K562 (cell line): Measurements from ENCODE around the gene UCHL5. TPM values are rescaled to one million over a fixed set of nuclear protein-coding genes. Genes with fewer than 3 reads are reported as not detected.

Experiments used
- ASH1L ChIP-seq: fragments of 450-650 bp; IDR thresholded peaks from 2 replicates; pipeline ENCODE4 v1.6.1; 2018; ENCODE audit warnings: borderline replicate concordance, mild to moderate bottlenecking, low read depth; ENCODE audit not compliant: partially characterized antibody
- BCOR ChIP-seq: fragments of 450-650 bp; IDR thresholded peaks from 2 replicates; pipeline ENCODE4 v1.6.1; 2016
- CBX1 ChIP-seq: sonication (generic); IDR thresholded peaks from 2 replicates; pipeline ENCODE4 v1.6.1; 2016; ENCODE audit warnings: antibody characterized with exemption, low read depth, mild to moderate bottlenecking
- CBX5 ChIP-seq: IDR thresholded peaks from 2 replicates; pipeline ENCODE4 v1.6.1; 2014; ENCODE audit warnings: low read depth, borderline replicate concordance
- CEBPB ChIP-seq: fragments of 450-650 bp; IDR thresholded peaks from 2 replicates; pipeline ENCODE4 v1.6.1; 2016; ENCODE audit warnings: missing genetic modification characterization, missing compliant biosample characterization
- CTBP1 ChIP-seq: fragments of 450-650 bp; IDR thresholded peaks from 2 replicates; pipeline ENCODE4 v1.6.1; 2016; ENCODE audit warnings: borderline replicate concordance
- ESRRA ChIP-seq: fragments of 450-650 bp; IDR thresholded peaks from 2 replicates; pipeline ENCODE4 v1.6.1; 2014; ENCODE audit warnings: low read depth, mild to moderate bottlenecking, moderate library complexity, borderline replicate concordance
- ETV5 ChIP-seq: sonication (generic); formaldehyde crosslinking; IDR thresholded peaks from 2 replicates; pipeline ENCODE4 v1.4.0; 2020; ENCODE audit warnings: low read depth, mild to moderate bottlenecking, missing genetic modification reagents
- EWSR1 ChIP-seq: fragments of 450-650 bp; IDR thresholded peaks from 2 replicates; pipeline ENCODE4 v1.6.1; 2018; ENCODE audit warnings: borderline replicate concordance, mild to moderate bottlenecking, low read depth, moderate library complexity; ENCODE audit not compliant: partially characterized antibody
- GATA2 ChIP-seq: sonication (generic); formaldehyde crosslinking; IDR thresholded peaks from 2 replicates; pipeline ENCODE4 v1.4.0; 2020; ENCODE audit warnings: mild to moderate bottlenecking, missing genetic modification reagents
- HDAC1 ChIP-seq, 2 experiments: fragments of 450-650 bp; IDR thresholded peaks; 2 replicates each; pipeline ENCODE4 v1.6.1; 2016 to 2017; ENCODE audit warnings: inconsistent platforms in 1 of 2, mild to moderate bottlenecking in 1 of 2, moderate library complexity in 1 of 2
- HMGN3 ChIP-seq: IDR thresholded peaks from 2 replicates; pipeline ENCODE4 v1.6.1; 2011; ENCODE audit warnings: borderline replicate concordance, low read depth, mild to moderate bottlenecking, mixed read lengths, low read length; ENCODE audit not compliant: insufficient read length; ENCODE audit errors: extremely low read depth
- HNRNPUL1 ChIP-seq: fragments of 200-400 bp; formaldehyde crosslinking; IDR thresholded peaks from 2 replicates; pipeline ENCODE4 v1.6.1; 2017; ENCODE audit warnings: low read length
- JUND ChIP-seq, 2 experiments: IDR thresholded peaks; 2 replicates in 1 of 2; 3 replicates in 1 of 2; pipeline ENCODE4 v1.6.1; 2011; ENCODE audit warnings: borderline replicate concordance in 2 of 2, low read depth in 2 of 2, low read length in 2 of 2, improper control_type of control experiment in 1 of 2, missing biosample characterization in 1 of 2, missing genetic modification characterization in 1 of 2, missing genetic modification reagents in 1 of 2
- KLF13 ChIP-seq: fragments of 450-650 bp; IDR thresholded peaks from 2 replicates; pipeline ENCODE4 v1.6.1; 2016; ENCODE audit warnings: missing genetic modification characterization, low read depth, mild to moderate bottlenecking, missing compliant biosample characterization, moderate library complexity, borderline replicate concordance
- NRF1 ChIP-seq, 2 experiments: fragments of 450-650 bp; IDR thresholded peaks in 1 of 2; conservative IDR thresholded peaks in 1 of 2; 2 replicates each; pipeline ENCODE4 v1.6.1; 2014; ENCODE audit warnings: mild to moderate bottlenecking in 2 of 2
- SAP30 ChIP-seq: fragments of 200-600 bp; sonication (generic); IDR thresholded peaks from 2 replicates; pipeline ENCODE4 v1.6.1; 2012; ENCODE audit warnings: borderline replicate concordance, low read depth, mild to moderate bottlenecking, moderate library complexity, low read length, control low read depth, inconsistent platforms; ENCODE audit not compliant: insufficient read depth, poor library complexity, severe bottlenecking
- SNAPC5 ChIP-seq: fragments of 250-450 bp; sonication (Bioruptor Pico); IDR thresholded peaks from 2 replicates; pipeline ENCODE4 v1.8.0; 2021; ENCODE audit warnings: moderate library complexity, mild to moderate bottlenecking, inconsistent platforms
- TGIF2 ChIP-seq: sonication (generic); formaldehyde crosslinking; IDR thresholded peaks from 2 replicates; pipeline ENCODE4 v1.8.1; 2022; ENCODE audit warnings: mild to moderate bottlenecking, missing genetic modification reagents, moderate library complexity
- TRIM28 ChIP-seq: fragments of 450-650 bp; IDR thresholded peaks from 2 replicates; pipeline ENCODE4 v1.6.1; 2017
- ZNF282 ChIP-seq: sonication (generic); formaldehyde crosslinking; IDR thresholded peaks from 2 replicates; pipeline ENCODE4 v1.8.1; 2023; ENCODE audit warnings: missing genetic modification reagents
- polyA plus RNA-seq, 8 experiments: library from polyadenylated mRNA; depleted of rRNA in 4 of 8; stranded (reverse) in 5 of 8; unstranded in 3 of 8; fragments of >200 nt; fragmentation: Nextera tagmentation in 2 of 8; fragmentation: Illumina TruSeq in 1 of 8; extraction: Ambion mirVana in 2 of 8; extraction: Trizol in 1 of 8; gene quantifications; 2 replicates each; pipeline versions ENCODE4 v1.2.1 to v1.2.3, GENCODE V29; 2011 to 2014; ENCODE audit warnings: inconsistent platforms in 1 of 8, missing spikeins in 1 of 8
- total RNA-seq, 7 experiments: library from RNA; depleted of rRNA in 6 of 7; stranded (reverse); fragments of >200 nt in 6 of 7; fragmentation: Illumina TruSeq in 2 of 7; extraction: Trizol in 2 of 7; gene quantifications; 2 replicates each; pipeline versions ENCODE4 v1.2.1 to v1.2.3, GENCODE V29; 2011 to 2021; ENCODE audit warnings: low replicate concordance in 1 of 7
- TF ChIP-seq, protein P1 (sequence below): fragments of 450-650 bp; IDR thresholded peaks from 2 replicates; pipeline ENCODE4 v1.6.1; 2016; ENCODE audit warnings: borderline replicate concordance
- TF ChIP-seq, protein P2 (sequence below): conservative IDR thresholded peaks from 2 replicates; pipeline ENCODE4 v1.6.1; 2011; ENCODE audit warnings: low read depth, mild to moderate bottlenecking, low read length; ENCODE audit not compliant: control insufficient read depth
- TF ChIP-seq, protein P3 (sequence below): IDR thresholded peaks from 2 replicates; pipeline ENCODE4 v1.6.1; 2016; ENCODE audit warnings: missing genetic modification characterization, missing compliant biosample characterization

The UCHL5 gene
- total and polyA plus RNA-seq, 9 of the 15 experiments (the other 6 are each of a cell fraction or from before 2014, with no cell fraction given): 61.0 to 206 (median 122) TPM

GRCh38 chr1:193104502-193104906 lies 45.3 kb upstream of the UCHL5 start (continued):
- TF ChIP-seq SAP30 (peak; percentile 61), EWSR1 (no peak), GATA2 (peak; percentile 80), CBX1 (no peak), NRF1 (conservative IDR thresholded peaks at IDR 0.05 in 1 of 2, IDR thresholded peaks at IDR 0.05 in 1 of 2) (peak; percentile 82 to 86), KLF13 (tag) (no peak), SNAPC5 (CRISPR knock-in tag) (no peak), ASH1L (no peak), CEBPB (tag) (0 out of 2 replicates have a peak, but pooled peaks have one; percentile 20), TGIF2 (CRISPR knock-in tag) (no peak), ESRRA (0 out of 2 replicates have a peak, but pooled peaks have one; percentile 13), TRIM28 (peak; percentile 51; the same call in 1 of the 2 replicates), JUND (IDR thresholded peaks at IDR 0.05; ENCODE audit: borderline replicate concordance, low read depth, low read length) (0 out of 2 replicates have a peak, but pooled peaks have one; percentile 18), JUND (tag; IDR thresholded peaks at IDR 0.05; ENCODE audit: borderline replicate concordance, low read depth, low read length) (no peak), BCOR (0 out of 2 replicates have a peak, but pooled peaks have one; percentile 2), HNRNPUL1 (no peak), ETV5 (CRISPR knock-in tag) (peak; percentile 72), ZNF282 (CRISPR knock-in tag) (no peak), CTBP1 (peak; percentile 9; the same call in 1 of the 2 replicates), CBX5 (0 out of 2 replicates have a peak, but pooled peaks have one; percentile 4), HMGN3 (peak; percentile 74), HDAC1 (IDR thresholded peaks at IDR 0.05) (peak in 1 of 2 experiments; percentile 63; a peak in 2 of 4 replicates)
- TF ChIP-seq, protein P1, sequence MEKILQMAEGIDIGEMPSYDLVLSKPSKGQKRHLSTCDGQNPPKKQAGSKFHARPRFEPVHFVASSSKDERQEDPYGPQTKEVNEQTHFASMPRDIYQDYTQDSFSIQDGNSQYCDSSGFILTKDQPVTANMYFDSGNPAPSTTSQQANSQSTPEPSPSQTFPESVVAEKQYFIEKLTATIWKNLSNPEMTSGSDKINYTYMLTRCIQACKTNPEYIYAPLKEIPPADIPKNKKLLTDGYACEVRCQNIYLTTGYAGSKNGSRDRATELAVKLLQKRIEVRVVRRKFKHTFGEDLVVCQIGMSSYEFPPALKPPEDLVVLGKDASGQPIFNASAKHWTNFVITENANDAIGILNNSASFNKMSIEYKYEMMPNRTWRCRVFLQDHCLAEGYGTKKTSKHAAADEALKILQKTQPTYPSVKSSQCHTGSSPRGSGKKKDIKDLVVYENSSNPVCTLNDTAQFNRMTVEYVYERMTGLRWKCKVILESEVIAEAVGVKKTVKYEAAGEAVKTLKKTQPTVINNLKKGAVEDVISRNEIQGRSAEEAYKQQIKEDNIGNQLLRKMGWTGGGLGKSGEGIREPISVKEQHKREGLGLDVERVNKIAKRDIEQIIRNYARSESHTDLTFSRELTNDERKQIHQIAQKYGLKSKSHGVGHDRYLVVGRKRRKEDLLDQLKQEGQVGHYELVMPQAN: peak; percentile 56
- TF ChIP-seq, protein P2, sequence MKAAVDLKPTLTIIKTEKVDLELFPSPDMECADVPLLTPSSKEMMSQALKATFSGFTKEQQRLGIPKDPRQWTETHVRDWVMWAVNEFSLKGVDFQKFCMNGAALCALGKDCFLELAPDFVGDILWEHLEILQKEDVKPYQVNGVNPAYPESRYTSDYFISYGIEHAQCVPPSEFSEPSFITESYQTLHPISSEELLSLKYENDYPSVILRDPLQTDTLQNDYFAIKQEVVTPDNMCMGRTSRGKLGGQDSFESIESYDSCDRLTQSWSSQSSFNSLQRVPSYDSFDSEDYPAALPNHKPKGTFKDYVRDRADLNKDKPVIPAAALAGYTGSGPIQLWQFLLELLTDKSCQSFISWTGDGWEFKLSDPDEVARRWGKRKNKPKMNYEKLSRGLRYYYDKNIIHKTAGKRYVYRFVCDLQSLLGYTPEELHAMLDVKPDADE: no peak
- TF ChIP-seq, protein P3, sequence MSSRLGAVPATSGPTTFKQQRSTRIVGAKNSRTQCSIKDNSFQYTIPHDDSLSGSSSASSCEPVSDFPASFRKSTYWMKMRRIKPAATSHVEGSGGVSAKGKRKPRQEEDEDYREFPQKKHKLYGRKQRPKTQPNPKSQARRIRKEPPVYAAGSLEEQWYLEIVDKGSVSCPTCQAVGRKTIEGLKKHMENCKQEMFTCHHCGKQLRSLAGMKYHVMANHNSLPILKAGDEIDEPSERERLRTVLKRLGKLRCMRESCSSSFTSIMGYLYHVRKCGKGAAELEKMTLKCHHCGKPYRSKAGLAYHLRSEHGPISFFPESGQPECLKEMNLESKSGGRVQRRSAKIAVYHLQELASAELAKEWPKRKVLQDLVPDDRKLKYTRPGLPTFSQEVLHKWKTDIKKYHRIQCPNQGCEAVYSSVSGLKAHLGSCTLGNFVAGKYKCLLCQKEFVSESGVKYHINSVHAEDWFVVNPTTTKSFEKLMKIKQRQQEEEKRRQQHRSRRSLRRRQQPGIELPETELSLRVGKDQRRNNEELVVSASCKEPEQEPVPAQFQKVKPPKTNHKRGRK (tag): no peak
